Fibroblast of skin of back (primary cell): ENCODE results near the gene LSAMP.

ENCODE experiments used
- DNase-seq: peaks from one replicate; pipeline ENCODE4 v3.0.0-alpha.2; 2013

LSAMP gene

DNA sequence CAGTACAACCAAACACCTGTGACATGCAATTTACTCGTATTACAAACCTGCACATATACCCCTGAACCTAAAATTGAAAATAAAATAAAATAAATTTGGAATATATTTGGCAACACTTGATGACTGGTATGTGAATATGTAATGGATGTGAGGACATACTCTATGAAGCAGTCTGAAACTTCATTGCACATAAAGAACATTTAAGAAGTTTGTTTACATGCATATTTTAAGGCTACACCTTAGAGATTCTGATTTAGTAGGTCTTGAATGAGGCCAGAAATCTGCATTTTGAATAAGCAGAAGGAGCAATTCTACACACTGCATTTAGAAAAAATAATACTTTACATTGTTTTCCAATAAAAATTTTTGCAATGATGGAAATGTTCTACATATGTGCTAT is 284.7 kb downstream of the LSAMP start:
- DNase-seq: no peak

DNA sequence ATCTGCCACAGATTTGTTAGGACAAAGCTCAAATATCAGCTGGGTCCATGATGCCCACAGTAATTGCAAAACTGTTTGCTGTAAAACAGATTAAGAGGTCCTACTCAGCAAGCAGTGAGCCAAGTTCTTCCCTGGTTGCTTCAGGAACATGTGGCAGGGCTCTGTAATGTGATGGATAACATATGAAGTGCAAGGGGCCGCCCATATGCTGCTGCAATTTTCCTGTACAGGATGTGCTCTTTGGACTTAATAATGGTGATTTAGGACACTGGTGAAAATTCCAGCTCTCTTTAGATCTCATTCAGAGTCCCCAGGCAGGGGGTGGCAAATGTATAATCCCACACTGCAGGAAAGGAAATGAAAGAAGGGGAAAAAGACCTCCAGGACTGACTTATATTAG is 289.4 kb downstream of the LSAMP start:
- no peak for DNase-seq

DNA sequence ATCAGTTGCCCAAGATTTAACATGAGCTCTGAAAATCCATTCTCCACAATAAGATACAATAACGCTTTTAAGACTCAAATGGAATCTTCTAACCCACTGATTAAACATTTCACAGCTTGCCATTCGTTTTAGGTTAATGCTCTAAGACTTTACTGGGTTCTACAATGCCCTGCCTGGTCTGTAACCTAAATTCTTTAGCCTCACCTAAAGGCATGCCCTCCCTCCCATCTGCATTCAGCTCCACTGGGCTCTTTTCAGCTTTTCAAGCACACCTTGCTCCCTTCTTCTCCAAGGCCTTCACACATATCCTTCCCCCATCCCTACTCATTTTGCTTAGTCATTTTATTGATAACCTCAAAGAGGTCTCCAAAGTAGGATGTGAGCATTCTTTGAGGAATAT is 290.9 kb downstream of the LSAMP start:
- DNase-seq: no peak

DNA sequence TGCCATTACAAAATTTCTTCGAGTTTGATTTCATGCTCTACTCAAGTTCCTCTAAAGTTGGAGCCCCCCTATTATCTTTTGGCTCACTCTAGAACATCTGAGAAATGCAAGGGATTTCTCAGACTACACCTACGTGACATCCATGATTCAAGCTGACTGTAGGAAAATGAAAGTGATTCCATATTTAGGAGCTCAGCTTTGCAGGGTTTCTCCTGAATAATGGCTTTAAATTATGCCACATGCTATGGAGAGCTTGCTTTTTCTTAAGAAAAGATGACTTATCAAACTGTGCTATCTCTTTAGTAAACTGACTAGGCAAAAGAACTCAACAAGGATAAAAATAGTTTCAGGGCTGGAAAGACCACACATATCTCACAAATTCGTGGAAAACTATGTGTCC is 292.1 kb downstream of the LSAMP start:
- peak; percentile 19 for DNase-seq

DNA sequence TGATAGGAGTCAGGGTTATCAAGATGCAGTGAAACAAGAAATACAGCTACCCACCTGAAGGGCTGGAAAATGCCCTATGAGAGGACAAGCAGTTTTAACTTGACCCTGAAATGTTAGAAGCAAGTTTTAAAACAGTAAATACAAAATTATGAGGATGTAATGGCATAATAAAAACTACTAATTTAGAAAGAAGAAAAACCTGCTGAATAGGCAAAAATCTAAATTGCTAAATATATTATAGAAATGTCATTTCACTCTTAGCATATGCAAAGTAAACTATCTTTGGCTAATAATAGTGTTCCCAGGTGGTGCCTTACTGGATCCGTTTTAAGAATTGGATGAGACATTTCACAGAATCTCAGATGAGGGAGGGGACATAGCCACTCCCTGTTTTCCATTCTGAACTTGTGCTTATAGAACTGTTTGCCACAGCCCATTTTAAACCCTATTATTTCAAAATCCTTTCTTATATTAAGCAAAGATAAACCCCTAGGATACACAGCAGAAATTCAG is 294.6 kb downstream of the LSAMP start:
- DNase-seq: no peak

DNA sequence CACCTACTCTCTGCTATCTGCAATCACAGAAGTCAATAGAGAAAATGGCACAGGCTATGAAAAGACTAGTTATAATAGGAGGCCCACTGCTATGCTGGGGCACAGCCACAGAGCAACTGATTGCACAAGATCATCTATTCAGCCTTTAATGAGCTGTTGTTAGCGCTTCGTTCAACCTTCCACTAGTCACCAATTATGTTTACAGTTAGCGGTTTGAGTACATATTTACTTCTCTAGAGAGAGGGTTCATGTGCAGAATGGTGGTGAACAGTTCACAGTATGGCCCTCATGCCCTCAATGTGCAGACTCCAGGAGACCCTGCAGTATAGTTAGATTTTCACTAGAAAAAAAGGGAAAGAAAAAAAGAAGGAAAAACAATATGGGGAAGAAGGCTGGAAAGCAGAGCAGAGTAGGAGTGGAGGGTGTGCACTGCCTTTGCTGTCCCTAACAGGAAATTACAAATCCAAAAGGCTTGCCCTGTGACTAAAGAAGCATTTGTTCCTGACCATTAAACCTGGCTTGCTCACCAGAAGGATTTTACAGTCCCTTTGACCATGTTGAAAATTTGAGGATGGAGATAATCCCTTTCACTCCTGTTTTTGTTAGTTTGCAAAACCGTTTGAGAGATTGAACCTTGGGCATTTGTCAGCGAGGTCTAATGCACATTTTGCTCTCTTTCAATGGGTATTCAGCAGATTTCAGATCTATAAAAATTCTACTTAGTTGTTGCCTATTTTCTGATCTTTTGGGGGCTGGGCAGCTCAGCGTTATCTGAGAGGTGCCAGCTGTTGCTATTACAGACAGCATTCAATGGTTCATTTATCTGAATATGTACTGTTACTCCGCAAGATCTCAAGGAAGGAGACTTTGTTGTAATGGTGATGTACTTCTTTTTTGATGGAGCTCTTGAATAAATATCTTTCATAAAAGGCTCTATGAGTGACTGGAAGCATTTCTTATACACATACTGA is 296.1 kb downstream of the LSAMP start:
- DNase-seq: peak; percentile 35

DNA sequence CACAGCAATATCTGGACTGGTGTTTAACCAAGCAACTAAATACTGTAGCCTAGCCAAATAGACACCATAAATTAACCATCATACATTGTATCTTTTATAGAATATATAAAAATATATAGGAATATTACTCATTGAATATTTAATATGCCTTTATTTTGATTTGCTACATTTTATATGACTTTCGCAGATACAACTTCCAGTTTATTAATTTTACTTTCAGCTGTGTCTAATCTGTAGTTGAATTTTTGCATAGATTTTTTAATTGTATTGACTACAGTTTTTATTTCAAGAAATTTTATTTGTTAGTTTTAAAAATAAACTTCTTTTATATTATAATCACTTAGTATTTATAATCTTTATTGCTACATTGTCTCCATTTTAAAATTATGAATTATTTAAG is 299.7 kb downstream of the LSAMP start:
- DNase-seq: no peak

DNA sequence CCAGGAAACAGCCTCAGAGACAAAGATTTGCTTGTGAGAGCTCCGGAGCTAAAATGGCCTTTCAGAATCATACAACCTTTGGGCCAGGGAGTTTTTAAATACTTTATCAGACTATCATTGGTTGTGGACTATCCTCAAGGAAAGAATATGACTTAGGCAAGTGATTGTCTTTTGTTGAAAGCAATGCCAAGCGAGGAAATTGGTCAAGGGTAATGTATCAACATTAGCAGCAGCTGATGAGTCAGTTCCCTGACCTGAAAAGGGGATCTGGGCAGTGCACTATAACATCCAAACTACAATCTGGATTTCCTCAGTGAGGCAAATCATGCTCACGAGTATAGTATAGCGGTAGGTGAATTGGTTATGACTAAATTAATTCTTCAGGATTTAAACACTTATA is 303.6 kb downstream of the LSAMP start:
- no peak for DNase-seq

DNA sequence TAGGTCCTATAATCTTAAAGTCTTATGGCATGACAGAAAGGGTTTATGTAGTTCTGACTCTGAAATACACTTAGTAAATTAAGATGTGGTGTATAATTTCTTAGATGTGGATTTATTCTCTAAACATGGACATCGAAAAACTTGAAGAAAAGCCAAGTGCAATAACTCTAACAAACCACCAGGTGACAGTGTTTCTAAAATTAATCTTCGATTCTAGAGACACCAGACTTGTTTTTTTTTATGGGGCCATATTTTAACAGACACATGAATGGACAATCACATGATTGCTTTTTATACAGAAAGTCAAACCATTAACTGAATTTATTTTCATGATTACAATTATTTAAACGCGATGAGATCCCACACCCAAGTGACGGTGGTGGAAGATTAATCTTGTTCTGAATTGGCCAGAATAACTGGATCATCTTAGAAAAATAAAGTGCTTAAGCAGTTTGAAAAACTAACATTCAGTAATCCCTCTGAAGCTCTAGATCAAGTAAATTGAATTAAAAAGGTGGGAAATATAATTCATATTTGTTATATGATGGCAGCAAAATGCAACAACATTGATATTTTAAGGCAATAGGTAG is 305.1 kb downstream of the LSAMP start:
- peak; percentile 36 for DNase-seq

DNA sequence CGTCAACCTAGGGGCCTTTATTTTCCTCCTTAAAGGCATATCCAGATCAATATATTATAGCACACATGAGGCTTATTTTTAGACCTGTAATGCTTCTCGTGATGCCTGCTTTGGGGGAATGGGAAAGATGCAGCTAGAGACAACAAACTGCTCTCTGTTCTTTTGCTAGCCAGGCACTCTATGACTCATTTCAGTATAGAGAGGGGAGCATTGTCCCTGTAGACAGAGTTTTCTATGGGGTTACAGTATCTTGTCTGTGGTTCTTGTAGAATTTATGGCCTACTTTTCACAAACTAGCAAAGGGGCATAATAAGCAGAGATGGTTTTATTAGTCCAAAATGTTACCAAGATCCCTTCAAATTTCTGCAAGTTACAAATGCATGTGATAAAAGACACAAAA is 305.6 kb downstream of the LSAMP start:
- no peak for DNase-seq

DNA sequence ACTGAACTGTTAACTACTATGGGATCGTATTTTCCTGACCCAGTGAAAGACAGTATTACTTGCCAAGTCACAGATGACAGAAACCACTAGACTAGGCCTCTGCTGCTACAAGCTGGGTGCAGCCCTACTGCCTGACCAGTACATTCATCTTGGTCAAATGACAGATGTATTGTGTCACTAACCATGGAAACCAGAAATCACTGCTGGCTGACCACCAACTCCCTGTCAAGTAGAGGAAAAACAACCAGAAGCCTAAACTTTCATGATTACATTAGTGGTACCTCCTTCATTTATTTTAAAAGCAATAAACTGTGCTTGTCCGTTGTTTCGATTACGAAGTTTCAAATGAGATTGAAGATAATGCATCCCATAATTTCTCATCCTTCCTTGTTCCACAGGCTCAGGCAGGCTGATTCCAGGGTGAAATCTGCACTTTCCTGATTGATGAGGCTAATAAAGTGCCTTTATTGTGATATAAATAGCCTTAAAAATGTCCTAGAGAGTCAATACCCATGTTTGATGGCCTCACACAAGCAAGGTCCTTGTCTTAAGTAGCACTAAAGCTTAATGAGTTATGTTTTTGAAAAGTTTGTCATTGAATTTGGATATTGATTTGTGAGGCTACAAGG is 309.7 kb downstream of the LSAMP start:
- DNase-seq: peak; percentile 33

DNA sequence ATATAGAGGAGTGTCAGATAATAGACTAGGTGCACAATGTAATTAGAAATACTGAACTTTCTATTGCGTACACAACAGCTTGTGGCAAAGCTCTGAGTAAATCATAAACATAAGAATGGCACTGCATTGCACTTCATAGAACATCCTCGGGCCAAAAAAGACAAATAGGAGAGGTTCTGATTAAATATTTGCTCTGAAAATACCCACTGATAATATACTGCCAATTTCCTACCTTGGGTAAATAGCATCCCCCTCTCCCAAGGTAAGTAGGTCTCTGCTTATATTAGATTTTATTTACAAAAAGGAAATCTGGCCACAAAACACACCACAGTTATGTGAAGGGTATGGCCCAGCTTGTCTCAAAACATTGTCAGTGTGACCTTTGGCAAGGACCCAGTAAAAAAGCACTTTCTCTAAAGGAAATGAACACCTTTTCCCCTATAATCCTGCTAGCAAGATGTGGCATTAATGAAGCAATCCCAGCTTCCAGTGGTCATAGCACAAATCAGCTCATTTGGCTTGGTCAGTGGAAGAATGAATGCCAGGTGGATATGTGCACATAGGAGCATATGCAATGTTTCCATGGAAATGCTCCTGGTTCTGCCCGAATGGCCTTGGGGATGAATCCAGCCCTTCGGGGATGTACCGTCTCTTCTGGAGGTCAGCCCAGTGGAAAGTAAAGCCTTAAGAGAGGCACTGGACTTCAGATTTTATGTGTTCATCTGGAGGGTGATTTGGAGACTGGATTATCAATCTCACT is 315.9 kb downstream of the LSAMP start:
- DNase-seq: no peak

DNA sequence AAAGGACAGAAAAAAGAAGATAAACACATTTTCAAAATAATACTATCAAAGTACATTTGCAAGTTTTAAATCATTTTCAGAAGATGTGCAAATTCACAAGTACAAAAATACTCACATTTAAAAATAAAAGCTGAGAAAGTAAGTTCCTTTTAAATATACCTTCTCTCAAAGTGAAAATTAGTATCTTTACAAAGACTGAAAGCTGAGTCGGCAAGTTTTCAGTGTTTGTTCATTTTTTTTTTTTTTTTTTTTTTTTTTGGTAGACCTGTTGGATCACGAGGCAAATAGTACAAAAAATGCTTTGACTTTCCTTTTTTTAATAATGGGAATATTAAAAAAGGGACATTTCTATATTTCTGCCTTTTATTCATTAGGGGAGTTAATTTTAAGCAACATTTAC is 317.8 kb downstream of the LSAMP start:
- DNase-seq: no peak

DNA sequence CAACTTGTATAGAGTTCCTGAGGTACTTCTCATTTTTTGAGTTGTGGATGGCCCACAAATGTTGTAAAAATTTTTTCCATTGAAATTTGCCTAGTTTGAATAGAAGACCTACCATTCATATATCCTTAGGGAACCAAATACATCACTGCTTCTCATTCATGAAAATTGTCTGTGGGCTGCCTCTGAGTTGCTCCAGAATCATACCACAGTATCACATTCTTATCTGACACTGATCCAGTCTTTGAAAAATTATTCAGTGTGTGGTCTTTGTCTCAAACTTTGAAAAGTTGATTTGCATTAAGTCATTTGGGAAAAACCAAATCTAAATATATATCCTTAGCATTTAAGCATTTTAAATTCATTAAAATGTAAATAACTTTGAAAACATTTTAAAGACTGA is 321.1 kb downstream of the LSAMP start:
- no peak for DNase-seq

DNA sequence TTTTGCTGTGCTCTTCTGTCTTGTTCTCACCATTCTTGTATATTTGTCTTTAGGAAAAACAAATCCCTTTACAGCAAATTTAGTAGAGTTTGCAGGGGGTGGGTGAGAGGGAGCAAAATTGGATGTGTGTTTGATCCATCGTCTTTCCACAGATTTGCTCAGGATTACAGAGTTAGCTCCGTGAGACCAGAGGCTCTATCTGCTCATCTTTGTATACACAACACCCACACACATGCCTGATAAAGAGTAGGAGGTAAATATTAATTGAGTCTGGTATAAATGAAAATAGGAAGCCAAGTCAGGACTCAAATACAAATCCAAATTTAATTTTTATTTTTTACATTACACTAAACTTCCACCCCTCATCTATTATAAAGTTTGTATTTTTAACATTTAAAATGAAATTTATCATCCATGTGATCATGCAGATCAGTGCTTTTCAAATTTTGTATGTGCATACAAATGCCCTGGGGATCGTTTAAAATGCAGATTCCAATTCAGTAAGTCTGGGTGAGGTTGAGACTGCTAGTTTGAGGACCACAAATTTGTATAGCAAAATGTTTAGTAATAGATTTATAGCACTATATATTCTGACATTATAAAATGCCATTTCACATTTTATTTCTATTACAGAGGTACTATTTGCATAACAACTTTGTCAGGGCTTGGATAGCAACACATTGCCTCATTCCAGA is 326.7 kb downstream of the LSAMP start:
- no peak for DNase-seq

DNA sequence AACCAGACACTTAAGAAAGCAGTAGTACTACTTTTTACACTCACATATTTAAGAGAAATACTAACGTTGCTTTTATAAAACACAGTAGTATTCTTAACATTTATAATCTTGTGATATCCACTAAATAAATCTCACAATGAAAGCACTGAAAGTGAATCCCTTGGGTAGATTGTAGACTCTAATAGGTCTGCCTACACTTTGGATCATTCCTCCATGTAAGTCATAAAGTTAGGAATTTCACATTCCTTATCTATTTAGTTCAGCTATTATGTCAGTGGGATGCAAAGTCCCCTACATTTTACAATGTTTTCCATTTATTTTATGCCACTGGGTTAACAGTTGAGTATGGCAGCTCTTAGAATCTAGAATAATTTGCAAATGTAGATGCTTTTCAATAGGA is 330.7 kb downstream of the LSAMP start:
- DNase-seq: no peak

DNA sequence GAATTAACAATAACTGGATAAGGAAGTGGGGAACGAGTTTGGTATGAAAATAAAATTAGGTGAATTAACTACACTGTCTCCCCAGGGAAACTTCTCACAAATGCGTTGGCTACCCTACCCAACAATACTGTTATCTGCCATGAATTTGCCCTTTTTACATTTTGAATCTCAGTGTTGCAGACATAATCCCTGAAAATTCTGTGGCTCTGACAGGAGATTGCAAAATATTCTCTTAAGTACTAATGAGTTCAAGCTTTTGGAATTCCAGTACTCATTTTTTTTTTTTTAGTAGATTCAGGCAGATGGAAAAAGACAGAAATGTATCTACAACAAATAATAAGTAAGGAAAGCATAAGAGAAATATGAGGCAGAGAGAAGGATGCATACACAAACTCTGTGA is 332.6 kb downstream of the LSAMP start:
- peak; percentile 32 for DNase-seq

DNA sequence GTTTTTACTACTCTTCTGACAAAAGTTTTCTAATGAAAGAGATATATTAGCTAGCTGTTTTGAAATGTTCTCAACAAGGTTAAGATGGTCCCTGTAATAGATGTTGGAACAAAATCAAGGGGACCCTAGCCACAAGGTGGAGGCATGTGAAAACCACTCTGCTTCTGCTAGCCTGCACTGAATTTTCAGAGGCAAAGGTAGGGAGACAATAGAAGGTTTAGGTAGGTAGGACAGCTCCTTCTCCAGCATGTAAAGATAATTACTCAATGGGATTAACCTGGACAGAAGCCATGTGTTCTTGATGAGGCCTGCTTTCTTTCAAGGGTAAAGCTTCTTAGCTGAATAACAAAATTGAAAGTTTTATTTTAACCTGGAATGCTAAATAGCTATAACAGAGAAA is 333.5 kb downstream of the LSAMP start:
- DNase-seq: no peak

DNA sequence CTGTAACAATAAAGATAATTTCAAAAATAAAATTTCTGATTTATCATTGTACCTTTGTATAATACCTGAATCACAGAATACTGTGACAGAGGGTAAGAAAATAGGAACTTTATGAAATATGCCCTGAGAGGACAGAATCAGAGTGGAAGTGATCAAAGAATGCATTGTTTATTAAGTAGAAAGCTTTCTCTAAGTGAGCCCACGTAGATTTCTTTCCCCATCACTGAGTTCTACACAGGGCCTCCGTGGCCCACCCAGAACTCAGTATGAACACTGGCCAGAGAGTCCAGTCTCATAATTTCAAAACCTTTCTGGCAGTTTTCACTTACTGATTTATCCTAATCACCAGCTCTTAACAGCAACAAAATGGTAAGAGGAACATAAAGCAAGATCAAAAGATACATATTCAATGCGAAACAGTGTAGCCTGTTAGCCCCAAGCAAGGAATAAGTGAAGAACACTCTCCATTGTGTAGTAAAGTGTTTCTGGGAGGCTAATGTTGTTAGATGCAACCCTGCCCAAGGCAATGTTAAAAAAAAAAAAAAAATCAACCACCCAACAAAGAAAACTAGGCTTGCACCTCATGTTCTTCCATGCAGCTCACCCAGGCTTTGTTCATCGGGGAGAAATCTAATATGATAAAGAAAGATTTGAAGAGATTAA is 341.3 kb downstream of the LSAMP start:
- no peak for DNase-seq

DNA sequence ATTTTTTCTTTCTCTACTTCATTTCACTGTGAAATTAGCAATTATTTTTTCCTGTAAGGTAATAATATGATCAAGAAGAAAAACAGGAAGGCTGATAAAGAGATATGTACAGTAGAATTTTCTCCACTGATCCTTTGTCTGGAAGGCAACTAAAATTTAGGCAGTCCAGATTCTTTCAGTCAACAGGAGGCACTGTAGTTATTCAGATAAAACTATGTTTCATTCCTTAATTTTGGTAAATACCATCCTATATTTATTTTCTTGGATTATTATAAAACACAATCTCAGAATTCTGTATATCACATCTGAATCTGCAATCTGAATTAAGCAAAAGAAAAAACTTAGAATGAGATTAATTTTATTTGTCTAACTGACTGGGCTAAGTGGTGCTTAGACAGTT is 343.2 kb downstream of the LSAMP start:
- no peak for DNase-seq

DNA sequence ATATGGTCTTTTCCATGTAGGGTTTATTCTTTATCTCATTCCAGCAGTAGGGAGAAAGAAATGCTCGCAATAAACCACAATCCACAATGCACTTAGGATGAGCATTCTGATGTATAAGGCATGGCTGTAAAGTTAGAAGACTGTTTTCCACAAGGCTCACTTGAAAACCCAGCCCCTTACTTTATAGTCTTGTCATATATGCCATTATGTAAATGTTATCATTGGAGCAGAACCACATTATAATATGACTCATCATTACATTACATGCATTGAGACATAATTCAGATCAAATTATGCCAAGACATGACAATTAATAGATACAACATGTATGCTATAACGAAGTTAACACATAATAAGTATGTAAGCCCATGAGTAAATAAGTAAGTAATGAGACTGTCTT is 348.1 kb downstream of the LSAMP start:
- DNase-seq: peak; percentile 34

DNA sequence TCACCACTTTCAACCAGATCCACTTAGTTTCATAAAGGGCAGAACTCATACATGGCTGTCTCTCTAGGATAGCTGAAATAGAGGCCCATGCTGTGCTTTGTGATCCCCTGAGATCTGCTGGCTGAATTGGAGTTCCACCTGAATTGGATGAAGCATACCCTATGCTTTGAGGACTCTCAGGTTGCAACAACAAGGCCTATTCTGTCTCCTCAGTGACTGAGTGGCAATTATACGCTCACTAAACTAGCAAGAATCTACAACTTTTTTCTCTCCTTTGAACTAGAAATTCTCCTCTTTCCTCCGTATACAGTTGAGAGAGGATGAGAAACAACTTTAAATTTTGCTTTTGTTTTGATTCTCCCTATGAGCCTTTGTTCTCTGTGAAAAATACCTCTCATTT is 348.7 kb downstream of the LSAMP start:
- DNase-seq: no peak
